Activated B cell treated with CpG ODN at 0.5 μM for 24 hours (primary cell): ENCODE data around the gene RERE. TPM values are rescaled to one million over a fixed set of nuclear protein-coding genes. Genes with fewer than 3 reads are reported as not detected.

Source experiments
- ATAC-seq: fragments of 200-7000 bp; cut with Tn5 transposase; one replicate; pipeline ENCODE4 v1.10.0; 2021; ENCODE audit warnings: low read depth, mild to moderate bottlenecking, moderate library complexity
- CTCF ChIA-PET: fragments of 350-600 bp; sonication (Branson Sonifier 250); formaldehyde crosslinking; loops from one replicate; lab custom pipeline; 2021; ENCODE audit warnings: antibody characterized with exemption; lab: Charles Lee
- POLR2A ChIA-PET: fragments of 350-600 bp; sonication (Branson Sonifier 250); formaldehyde crosslinking; loops from one replicate; lab custom pipeline; 2021; ENCODE audit warnings: antibody characterized with exemption; lab: Charles Lee
- DNase-seq: peaks from one replicate; pipeline ENCODE4 v3.0.0; 2022
- H3K27ac Mint-ChIP-seq: one replicate; pipeline ENCODE4 v1.8.0; 2020; ENCODE audit warnings: mixed read lengths
- H3K27me3 Mint-ChIP-seq: one replicate; pipeline ENCODE4 v1.8.0; 2021; ENCODE audit warnings: mixed read lengths
- H3K36me3 Mint-ChIP-seq: one replicate; pipeline ENCODE4 v1.8.0; 2021; ENCODE audit warnings: low read depth, mixed read lengths
- H3K4me1 Mint-ChIP-seq: one replicate; pipeline ENCODE4 v1.8.0; 2021; ENCODE audit warnings: mixed read lengths
- H3K4me3 Mint-ChIP-seq: one replicate; pipeline ENCODE4 v1.8.0; 2020; ENCODE audit warnings: mild to moderate bottlenecking, mixed read lengths
- H3K9me3 Mint-ChIP-seq: one replicate; pipeline ENCODE4 v1.8.0; 2020; ENCODE audit warnings: mixed read lengths
- intact Hi-C: fragments of 100-400 bp; cut with micrococcal nuclease; formaldehyde crosslinking; loops from one replicate; pipeline ENCODE4 v1.15.1; 2024
- total RNA-seq: library from RNA; stranded (reverse); gene quantifications from 2 replicates; pipeline ENCODE4 v1.2.3, GENCODE V29; 2022
- TF ChIP-seq, protein P1 (sequence below): fragments of 200-600 bp; IDR thresholded peaks from one replicate; pipeline ENCODE4 v1.8.0; 2022; ENCODE audit warnings: antibody characterized with exemption, mild to moderate bottlenecking

RERE gene
- total RNA-seq, 1 donor from 2014 or later: 98.8 TPM

DNA sequence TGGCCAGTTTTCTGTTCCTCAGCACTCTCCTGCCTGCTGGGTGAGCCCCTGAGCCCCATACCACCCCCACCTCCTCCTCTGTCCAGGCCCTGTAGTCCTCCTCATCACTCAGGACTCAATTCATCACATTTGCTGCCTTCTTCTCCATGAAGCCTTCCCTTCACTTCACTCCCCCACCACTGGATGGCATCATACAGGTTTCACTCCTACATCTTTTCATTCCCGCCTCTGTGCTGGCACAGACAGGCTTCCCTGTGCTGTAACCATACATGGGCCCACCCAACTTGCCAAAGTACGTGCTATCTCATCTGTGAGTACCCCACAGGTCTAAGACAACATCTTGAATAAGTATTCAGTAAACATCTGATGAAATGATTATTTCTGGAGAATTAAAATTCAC is 442.6 kb downstream of the RERE start:
- ChIA-PET CTCF (no interaction called here), POLR2A (interaction anchor here (0.5 kb wide), 1 partner anchor 393 kb away, joined by 7 read pairs; no protein-coding TSS in a partner anchor)
- Mint-ChIP-seq H3K36me3 (peaks cover 73% of the 10 kb centered on the region), H3K27ac (peak overlapping the region; percentile 33), H3K4me3 (no peak overlapping the region), H3K9me3 (no peaks in the 10 kb centered on the region), H3K27me3 (no peaks in the 10 kb centered on the region), H3K4me1 (peaks cover 28% of the 10 kb centered on the region)
- TF ChIP-seq, protein P1, sequence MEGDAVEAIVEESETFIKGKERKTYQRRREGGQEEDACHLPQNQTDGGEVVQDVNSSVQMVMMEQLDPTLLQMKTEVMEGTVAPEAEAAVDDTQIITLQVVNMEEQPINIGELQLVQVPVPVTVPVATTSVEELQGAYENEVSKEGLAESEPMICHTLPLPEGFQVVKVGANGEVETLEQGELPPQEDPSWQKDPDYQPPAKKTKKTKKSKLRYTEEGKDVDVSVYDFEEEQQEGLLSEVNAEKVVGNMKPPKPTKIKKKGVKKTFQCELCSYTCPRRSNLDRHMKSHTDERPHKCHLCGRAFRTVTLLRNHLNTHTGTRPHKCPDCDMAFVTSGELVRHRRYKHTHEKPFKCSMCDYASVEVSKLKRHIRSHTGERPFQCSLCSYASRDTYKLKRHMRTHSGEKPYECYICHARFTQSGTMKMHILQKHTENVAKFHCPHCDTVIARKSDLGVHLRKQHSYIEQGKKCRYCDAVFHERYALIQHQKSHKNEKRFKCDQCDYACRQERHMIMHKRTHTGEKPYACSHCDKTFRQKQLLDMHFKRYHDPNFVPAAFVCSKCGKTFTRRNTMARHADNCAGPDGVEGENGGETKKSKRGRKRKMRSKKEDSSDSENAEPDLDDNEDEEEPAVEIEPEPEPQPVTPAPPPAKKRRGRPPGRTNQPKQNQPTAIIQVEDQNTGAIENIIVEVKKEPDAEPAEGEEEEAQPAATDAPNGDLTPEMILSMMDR: no peak
- DNase-seq: no peak
- ATAC-seq: peak; percentile 28
- intact Hi-C loops: no loop called here

DNA sequence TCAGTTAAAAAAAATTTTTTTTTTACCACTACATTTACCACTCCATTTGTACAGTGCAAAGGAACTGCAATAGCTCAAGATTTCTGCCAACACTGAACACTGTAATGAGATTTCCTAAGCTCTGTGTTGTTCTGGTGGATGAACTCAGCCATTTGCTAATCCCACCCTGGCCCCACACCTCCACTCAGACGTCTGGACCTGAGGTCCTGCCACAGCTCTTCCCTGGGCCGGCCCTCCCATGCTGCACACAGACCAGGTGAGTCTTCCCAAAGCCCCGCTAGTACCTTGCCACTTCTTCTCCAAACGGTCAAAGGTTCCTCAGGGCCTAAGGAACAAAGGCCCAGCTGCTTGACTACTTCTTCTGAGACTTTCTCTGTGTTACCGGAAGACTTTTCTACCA is 443.1 kb downstream of the RERE start:
- TF ChIP-seq, protein P1: no peak
- POLR2A ChIA-PET: interaction anchor here (0.5 to 0.6 kb wide), 2 partner anchors 116 to 393 kb away, joined by 3 to 7 read pairs; no protein-coding TSS in a partner anchor
- intact Hi-C loops: no loop called here

DNA sequence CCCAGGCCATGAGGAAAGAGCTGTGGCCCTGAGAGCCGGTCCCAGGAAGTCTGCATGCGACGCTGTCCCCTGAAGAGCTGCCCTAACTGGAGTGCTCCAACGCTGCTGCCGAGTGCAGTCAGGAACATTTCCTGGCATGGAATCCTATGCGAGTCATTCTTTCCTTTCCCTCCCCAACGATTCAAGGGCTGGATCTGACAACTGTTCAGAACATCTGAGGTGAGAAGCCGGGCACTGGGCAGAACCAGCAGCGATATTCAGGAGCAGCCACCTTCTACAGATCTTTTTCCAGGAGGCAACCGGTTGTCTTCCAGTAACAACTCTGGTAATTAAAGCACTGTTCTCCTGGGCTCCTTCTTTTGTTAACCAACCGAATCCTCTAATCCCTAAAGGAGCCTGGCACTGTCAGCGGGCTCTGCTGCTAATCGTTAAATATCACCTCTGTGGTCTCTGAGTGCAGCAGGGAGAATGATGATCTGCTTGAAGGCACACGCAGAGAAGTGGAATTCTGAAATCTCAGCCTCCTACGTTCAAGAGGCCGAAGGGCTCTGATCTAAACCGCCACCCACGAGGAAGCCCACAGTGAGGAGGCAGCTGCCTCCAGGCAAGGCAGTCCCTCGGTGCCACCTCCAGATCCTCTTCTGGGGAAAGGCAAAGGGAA is 443.7 kb downstream of the RERE start:
- no peak overlapping the region for H3K27ac Mint-ChIP-seq
- TF ChIP-seq, protein P1: no peak

More for the DNA sequence above, 443.1 kb downstream of the RERE start:
- Mint-ChIP-seq H3K4me3 (no peak overlapping the region), H3K4me1 (peaks cover 30% of the 10 kb centered on the region), H3K9me3 (no peaks in the 10 kb centered on the region), H3K27ac (peak overlapping the region; percentile 33), H3K36me3 (peaks cover 72% of the 10 kb centered on the region), H3K27me3 (no peaks in the 10 kb centered on the region)
- ATAC-seq: no peak
- no peak for DNase-seq
- CTCF ChIA-PET: interaction anchor here (1.5 kb wide), 1 partner anchor 297 kb away, joined by 5 read pairs; no protein-coding TSS in a partner anchor

DNA sequence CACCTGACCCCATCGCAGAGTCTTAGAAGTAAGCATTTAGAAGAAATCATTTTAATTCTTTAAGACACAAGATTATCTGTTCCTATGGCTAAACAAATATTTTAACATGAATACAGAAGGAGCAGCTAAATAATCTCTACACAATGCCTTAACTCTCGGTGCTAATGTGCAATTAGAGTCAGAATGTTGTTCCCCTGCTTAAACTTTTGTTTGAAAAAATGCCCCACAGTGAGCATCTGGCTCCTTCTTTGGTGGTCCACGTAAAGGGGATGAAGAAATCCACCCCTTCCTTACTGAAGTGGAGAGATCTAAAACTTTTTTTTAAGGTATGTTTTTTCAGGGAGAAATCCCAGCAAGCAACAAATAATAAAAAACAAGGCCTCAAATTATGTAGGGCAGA is 444.3 kb downstream of the RERE start:
- Mint-ChIP-seq H3K4me3 (no peak overlapping the region), H3K27ac (no peak overlapping the region), H3K9me3 (no peaks in the 10 kb centered on the region), H3K36me3 (peaks cover 64% of the 10 kb centered on the region), H3K4me1 (peaks cover 27% of the 10 kb centered on the region), H3K27me3 (no peaks in the 10 kb centered on the region)
- ChIA-PET CTCF (interaction anchor here (1.5 kb wide), 1 partner anchor 298 kb away, joined by 5 read pairs; no protein-coding TSS in a partner anchor), POLR2A (no interaction called here)
- TF ChIP-seq, protein P1: no peak
- intact Hi-C loops: no loop called here
- DNase-seq (no peak), ATAC-seq (no peak)

More for the DNA sequence above, 443.7 kb downstream of the RERE start:
- ATAC-seq: no peak
- Mint-ChIP-seq H3K4me3 (no peak overlapping the region), H3K36me3 (peaks cover 68% of the 10 kb centered on the region), H3K27me3 (no peaks in the 10 kb centered on the region), H3K9me3 (no peaks in the 10 kb centered on the region), H3K4me1 (peaks cover 32% of the 10 kb centered on the region)
- intact Hi-C loops: no loop called here
- ChIA-PET CTCF (interaction anchor here (1.5 kb wide), 1 partner anchor 298 kb away, joined by 5 read pairs; no protein-coding TSS in a partner anchor), POLR2A (interaction anchor here (0.6 kb wide), 1 partner anchor 117 kb away, joined by 3 read pairs; no protein-coding TSS in a partner anchor)
- DNase-seq: no peak

DNA sequence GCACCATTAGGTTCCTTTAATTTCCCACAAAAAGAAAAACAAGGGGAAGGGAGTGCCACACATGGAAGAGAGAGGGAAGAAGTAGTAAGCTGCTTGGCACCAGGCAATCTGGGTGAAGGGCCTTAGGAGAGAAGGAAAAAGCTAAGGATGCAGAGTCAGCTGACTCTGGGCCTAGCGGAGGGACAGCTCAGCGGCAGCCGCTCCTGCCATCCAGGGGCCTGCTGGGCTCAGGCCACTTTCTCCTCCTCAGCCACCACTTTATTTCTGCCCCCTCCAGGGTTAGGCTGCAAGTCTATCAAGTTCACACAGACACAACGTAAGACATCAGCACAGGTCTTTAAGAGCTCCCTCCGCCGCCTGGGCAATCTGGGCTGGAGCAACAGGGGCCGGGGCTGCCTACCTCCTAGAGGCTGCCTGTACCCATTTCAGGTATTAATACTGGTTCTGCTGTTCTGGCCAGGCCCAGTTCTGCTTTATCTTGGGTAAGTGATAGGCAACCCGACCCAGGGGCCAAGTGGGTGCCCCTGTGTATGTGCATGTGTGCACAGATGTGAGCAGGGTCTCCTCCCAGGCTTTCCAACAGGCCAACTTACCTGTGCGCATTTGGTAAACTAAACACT is 446.0 kb downstream of the RERE start:
- DNase-seq: no peak
- Mint-ChIP-seq H3K4me1 (peaks cover 36% of the 10 kb centered on the region), H3K4me3 (no peak overlapping the region), H3K9me3 (no peaks in the 10 kb centered on the region), H3K27ac (no peak overlapping the region), H3K36me3 (peaks cover 68% of the 10 kb centered on the region), H3K27me3 (no peaks in the 10 kb centered on the region)
- POLR2A ChIA-PET: no interaction called here
- intact Hi-C loops: no loop called here
- CTCF ChIA-PET: interaction anchor here (0.9 to 1.4 kb wide), 2 partner anchors 9 to 355 kb away, joined by 3 read pairs; no protein-coding TSS in a partner anchor
- no peak for ATAC-seq
- TF ChIP-seq, protein P1: no peak
